Measurements from ENCODE around the gene SMAD2. TPM values are rescaled to one million over a fixed set of nuclear protein-coding genes. Genes with fewer than 3 reads are reported as not detected.

The SMAD2 gene
- total and polyA plus RNA-seq, 5 experiments from 2014 or later, result 78.2 to 151 (median 116) TPM

DNA sequence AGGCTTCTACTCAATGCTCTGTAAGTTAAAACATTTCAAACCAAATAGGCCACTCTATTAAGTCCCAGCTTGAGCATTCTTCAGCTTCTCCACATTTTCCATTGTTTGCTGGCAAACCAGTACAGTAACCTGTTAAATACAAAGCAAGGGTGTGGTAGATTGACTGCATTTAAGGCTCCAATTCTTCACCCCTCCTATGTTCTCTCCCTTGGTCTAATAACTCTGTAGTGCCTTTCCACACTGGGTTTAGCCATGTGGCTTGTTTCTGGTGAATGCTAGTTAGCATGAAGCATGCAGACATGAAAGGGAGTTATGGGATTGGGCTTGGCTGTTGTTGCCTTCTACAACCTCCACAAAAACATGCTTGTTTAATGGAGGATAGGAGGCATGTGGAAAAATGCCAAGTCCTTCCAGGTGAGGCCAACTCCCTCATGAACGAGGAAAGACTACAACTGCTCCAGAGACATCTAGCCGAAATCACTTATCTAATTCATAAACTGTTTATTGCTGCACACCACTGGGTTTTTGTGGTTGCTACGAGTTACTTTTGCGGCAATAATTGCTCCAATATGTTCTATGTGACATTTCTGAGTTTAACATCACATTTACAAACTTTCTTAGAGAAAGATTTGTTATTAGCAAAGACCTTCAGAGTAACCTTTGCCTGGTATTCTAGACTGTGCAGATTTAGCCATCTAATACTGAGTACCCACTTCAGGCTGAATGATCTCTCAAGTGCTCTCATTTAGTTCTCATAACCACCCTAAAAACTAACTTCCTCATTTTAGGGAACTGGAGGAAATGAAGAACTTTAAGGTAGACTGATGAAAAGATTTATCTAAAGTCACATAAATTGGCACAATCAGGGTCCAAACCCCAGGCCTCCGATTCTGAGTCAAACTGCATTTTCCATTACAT is 104.0 kb downstream of the SMAD2 start:
- no peaks in the 10 kb centered on the region for H3K27me3 Mint-ChIP-seq
- H3K36me3 Mint-ChIP-seq, result peaks cover 14 to 45% (median 42%) of the 10 kb centered on the region in 3 donors
- peaks cover 0 to 6% (median 3%) of the 10 kb centered on the region in 4 donors for H3K4me1 Mint-ChIP-seq
- POLR2A ChIA-PET, result no interaction called here
- peaks cover 0 to 18% (median 3%) of the 10 kb centered on the region in 9 donors for H3K9me3 Mint-ChIP-seq
- no peak for DNase-seq
- no peak for ATAC-seq
- H3K27ac Mint-ChIP-seq, result no peak overlapping the region
- H3K4me3 Mint-ChIP-seq, result no peak overlapping the region

DNA sequence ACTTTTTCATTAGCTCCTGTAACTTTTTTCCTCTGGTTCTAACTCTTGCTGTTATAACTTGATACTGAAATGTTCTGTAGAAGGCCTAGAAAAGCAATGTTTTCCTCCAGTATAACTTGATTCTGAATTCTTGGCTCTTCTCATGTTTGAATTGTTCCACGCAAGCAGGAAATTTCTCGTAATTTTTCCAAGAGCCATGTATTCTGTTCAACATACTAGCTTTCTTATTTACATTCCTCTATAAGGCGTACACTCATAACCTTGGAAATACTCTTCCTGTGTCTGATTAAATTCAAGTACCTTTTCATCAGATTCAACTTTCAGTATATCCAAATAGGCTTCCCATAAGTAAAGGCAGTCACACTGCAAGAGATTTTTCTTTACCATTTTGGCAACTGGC is 109.1 kb downstream of the SMAD2 start:
- ATAC-seq, result no peak
- peaks cover 0 to 2% (median 0%) of the 10 kb centered on the region in 9 donors for H3K9me3 Mint-ChIP-seq

DNA sequence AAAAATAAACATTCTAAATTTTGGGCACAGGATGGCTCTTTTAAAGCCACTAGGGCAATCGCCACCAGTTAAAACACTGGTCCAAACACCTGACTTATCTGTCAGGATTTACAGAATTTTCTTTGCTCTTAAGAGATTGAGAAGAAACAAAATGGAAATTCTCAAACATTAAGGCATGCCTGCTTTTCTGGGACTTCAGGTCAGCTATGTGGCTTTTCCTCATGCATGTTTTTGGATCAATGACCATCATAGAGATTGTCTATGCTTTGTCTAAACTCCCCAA is 112.7 kb downstream of the SMAD2 start:
- Mint-ChIP-seq H3K27me3 (no peaks in the 10 kb centered on the region), H3K4me3 (no peak overlapping the region), H3K4me1 (no peaks in the 10 kb centered on the region), H3K36me3 (peaks cover 0 to 11% (median 6%) of the 10 kb centered on the region in 3 donors), H3K9me3 (peaks cover 0 to 9% (median 0%) of the 10 kb centered on the region in 9 donors), H3K27ac (no peak overlapping the region)
- POLR2A ChIA-PET, result no interaction called here
- DNase-seq, result no peak
- no peak for ATAC-seq

More for the DNA sequence above, 109.1 kb downstream of the SMAD2 start:
- Mint-ChIP-seq H3K27ac (no peak overlapping the region), H3K27me3 (no peaks in the 10 kb centered on the region), H3K36me3 (peaks cover 0 to 25% (median 21%) of the 10 kb centered on the region in 3 donors), H3K4me3 (no peak overlapping the region), H3K4me1 (peaks cover 0 to 2% (median under 1%) of the 10 kb centered on the region in 4 donors)
- DNase-seq, result no peak
- POLR2A ChIA-PET, result no interaction called here

DNA sequence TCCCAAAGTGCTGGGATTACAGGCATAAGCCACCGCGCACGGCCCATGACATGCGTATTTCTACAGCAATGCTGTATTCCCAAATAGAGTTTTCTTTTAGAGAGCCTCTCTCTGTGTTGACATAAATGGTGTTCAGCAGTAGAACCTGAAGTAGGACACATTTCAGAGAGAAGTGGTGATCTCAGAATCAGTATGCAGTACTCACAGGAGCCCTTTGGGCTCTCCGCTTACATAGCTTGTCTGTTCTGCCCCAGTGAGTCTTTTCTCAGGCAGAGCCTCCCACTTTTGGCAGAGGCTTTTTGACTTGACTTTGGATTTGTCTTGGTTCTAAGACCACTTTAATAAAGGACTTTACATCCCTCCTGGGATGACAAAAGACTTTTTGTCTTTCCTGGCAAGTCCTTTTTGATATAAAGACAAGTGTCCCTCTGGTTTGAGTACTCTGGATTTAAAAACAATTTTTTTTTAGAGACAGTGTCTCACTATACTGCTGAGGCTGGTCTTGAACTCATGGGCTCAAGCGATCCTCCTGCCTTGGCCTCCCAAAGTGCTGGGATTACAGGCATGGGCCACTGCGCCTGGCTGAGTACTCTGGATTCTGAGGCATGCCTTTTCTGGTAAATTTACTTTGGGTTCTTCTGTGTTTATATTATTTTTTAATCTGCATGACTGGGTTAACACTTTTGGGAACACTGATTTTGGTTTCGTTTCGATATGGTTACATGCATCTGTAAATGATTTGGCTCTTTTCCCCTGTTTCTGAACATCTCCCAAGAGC is 113.3 kb downstream of the SMAD2 start:
- POLR2A ChIA-PET, result no interaction called here
- Mint-ChIP-seq H3K4me1 (no peaks in the 10 kb centered on the region), H3K27me3 (no peaks in the 10 kb centered on the region), H3K27ac (no peak overlapping the region), H3K9me3 (peaks cover 0 to 9% (median 0%) of the 10 kb centered on the region in 9 donors), H3K4me3 (no peak overlapping the region), H3K36me3 (peaks cover 0 to 8% (median 6%) of the 10 kb centered on the region in 3 donors)
- no peak for DNase-seq
- ATAC-seq, result no peak

DNA sequence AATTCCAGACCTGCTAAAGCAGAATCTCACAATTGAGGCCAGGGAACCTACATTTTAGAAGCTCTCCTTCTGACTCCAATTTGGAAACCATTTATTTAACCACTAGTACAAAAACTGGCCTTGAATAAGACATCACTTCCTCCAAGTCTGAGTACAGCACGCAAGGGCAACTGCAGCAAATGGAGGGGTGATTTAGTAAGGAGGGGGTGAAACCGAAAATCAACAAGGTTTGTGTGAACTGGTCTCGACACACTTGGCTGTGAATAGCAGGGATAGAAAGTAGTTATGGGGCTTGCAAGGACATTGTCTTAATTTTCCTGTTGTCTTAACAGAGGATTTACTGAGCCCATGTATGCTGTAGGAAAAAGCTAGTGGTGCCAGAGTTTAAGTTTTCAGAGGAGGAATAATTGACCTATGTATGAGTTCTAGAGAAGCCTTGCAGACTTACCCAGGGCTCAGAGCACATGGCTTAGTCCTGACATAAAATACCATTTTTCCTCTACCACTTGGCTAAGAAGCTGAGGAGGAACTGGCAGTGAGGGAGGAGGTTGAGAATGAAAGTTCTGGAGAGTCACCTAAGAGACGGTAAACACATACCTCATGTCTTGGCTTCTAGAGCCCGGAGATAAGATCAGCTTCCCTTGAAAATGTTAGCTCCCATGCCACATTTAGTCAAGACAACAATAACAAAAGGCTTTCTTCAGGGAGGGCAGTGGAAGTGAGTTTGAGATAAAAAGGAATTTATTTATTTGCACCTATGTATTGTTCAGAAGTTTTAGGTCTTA is 114.8 kb downstream of the SMAD2 start:
- POLR2A ChIA-PET, result interaction anchor here (0.7 kb wide), 1 partner anchor 10 kb away, joined by 3 read pairs; no protein-coding TSS in a partner anchor
- DNase-seq (no peak), ATAC-seq (no peak)
- H3K36me3 Mint-ChIP-seq, result peaks cover 0 to 9% (median 8%) of the 10 kb centered on the region in 3 donors
- H3K9me3 Mint-ChIP-seq, result peaks cover 0 to 9% (median 0%) of the 10 kb centered on the region in 9 donors
- no peaks in the 10 kb centered on the region for H3K27me3 Mint-ChIP-seq
- H3K4me1 Mint-ChIP-seq, result no peaks in the 10 kb centered on the region
- H3K4me3 Mint-ChIP-seq, result no peak overlapping the region
- no peak overlapping the region for H3K27ac Mint-ChIP-seq

DNA sequence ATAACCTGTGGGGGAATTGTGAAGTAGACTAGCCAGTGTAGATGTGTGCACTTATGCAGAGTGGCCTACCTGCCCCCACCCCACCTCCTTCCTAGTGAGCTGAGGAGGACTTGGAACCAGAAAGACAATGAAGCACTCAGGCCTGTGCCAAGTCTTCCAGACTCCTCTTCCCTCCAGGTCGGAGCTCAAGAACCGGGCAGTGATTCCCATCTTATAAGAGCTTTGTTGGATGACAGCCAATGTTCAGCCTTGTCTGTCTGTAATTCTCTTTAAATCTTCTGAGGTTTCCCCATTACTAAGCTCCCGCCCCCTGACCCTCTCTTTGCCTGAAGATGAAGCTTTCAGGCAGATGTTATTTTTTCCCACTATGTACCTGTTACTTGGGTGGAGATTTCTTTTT is 121.0 kb downstream of the SMAD2 start:
- H3K9me3 Mint-ChIP-seq, result peaks cover 0 to 12% (median 5%) of the 10 kb centered on the region in 9 donors
- peaks cover 0 to 3% (median 2%) of the 10 kb centered on the region in 5 donors for H3K27me3 Mint-ChIP-seq
- H3K4me1 Mint-ChIP-seq, result peaks cover 0 to 4% (median 0%) of the 10 kb centered on the region in 4 donors
- peaks cover 3 to 4% (median 3%) of the 10 kb centered on the region in 3 donors for H3K36me3 Mint-ChIP-seq
- H3K27ac Mint-ChIP-seq, result no peak overlapping the region
- no peak overlapping the region for H3K4me3 Mint-ChIP-seq
- POLR2A ChIA-PET, result no interaction called here
- no peak for DNase-seq
- no peak for ATAC-seq

DNA sequence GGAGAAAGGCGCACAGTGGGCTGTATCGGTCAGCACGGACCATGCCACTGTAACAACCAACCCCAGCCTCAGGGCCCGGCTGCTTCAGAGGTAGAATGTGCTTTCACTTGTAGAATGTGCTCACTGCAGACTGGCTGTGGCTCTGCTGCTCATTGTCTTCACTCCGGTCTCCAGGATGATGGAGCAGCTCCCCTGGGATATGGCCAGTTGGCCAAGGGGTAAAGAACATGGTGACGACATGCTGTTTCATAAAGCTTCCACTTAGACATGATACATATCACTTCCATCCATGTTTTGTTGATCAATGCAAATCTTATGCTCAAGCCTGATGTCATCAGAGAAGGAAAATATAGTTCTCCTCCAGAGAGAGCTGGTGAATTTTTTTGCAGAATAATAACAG is 127.7 kb downstream of the SMAD2 start:
- ATAC-seq (no peak), DNase-seq (no peak)
- Mint-ChIP-seq H3K36me3 (peaks cover 0 to 4% (median 0%) of the 10 kb centered on the region in 3 donors), H3K4me1 (no peaks in the 10 kb centered on the region), H3K4me3 (no peak overlapping the region), H3K27ac (no peak overlapping the region), H3K9me3 (peaks cover 0 to 12% (median 2%) of the 10 kb centered on the region in 9 donors), H3K27me3 (peaks cover 5 to 15% (median 14%) of the 10 kb centered on the region in 5 donors)
- POLR2A ChIA-PET, result no interaction called here

DNA sequence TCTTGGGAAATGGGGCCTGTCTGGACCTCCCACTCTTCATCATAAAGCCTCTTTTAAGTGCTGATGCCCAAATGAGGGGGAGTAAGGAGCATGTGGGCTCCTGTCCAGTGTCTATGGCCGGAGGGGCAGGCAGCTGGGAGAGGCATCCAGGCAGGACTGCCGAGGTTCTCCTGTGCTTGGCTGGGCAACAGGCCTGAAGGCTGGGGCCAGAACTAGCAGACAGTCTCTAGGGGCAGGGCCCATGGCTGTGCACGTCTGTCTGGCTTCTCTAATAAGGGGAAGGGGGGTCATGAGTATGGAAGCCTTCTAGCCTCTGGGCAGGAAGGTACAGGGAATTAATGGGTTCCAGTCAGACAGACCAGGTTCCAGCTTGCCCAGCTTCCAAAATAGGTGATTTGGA is 128.6 kb downstream of the SMAD2 start:
- Mint-ChIP-seq H3K27ac (no peak overlapping the region), H3K4me1 (no peaks in the 10 kb centered on the region), H3K36me3 (peaks cover 0 to 4% (median 0%) of the 10 kb centered on the region in 3 donors), H3K4me3 (no peak overlapping the region), H3K9me3 (peaks cover 0 to 12% (median 2%) of the 10 kb centered on the region in 9 donors), H3K27me3 (peaks cover 6 to 21% (median 14%) of the 10 kb centered on the region in 5 donors)
- ATAC-seq (no peak), DNase-seq (no peak)
- POLR2A ChIA-PET, result no interaction called here

DNA sequence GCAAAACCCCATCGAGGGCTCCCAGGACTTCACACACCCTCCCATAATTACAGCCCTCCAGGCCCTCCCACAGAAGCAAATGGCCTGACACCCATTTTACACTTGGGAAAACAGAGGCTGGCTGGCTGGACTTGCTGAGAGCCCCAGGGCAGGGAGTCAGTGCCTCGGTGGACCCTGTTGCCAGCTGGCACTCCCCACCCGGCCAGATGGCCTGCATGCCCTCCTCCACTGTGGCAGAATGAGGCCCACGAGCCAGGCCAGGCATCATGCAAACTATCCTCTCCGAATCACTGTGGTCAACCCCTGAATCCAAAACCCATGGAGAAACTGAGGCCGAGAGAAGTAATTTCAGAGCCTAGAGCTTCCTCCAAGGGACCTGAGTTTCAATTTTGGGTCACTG is 129.7 kb downstream of the SMAD2 start:
- Mint-ChIP-seq H3K27me3 (peaks cover 6 to 22% (median 14%) of the 10 kb centered on the region in 5 donors), H3K4me1 (no peaks in the 10 kb centered on the region), H3K4me3 (no peak overlapping the region), H3K36me3 (peaks cover 0 to 4% (median 0%) of the 10 kb centered on the region in 3 donors), H3K9me3 (peaks cover 0 to 8% (median 0%) of the 10 kb centered on the region in 9 donors), H3K27ac (no peak overlapping the region)
- DNase-seq, result no peak
- ATAC-seq, result no peak
- POLR2A ChIA-PET, result no interaction called here

DNA sequence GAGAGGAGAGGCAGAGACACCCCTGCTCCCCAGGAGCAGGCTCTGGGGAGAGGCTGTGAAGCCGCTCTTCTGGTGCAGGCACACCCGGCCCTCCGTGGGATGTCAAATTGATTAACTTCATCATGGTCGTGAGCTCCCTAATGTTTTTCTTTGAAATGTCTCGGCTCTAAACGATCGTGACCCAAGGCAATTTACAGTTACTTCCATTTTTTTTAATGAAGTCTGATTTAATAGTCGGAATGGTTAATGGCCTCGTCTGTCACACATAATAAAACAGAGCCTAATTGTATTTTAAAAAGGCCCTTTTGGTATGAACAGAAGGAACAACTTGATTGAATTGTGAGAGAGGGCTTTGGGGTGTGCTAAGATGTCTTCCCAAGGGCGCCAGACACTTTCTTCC is 130.2 kb downstream of the SMAD2 start:
- H3K4me1 Mint-ChIP-seq, result no peaks in the 10 kb centered on the region
- H3K4me3 Mint-ChIP-seq, result no peak overlapping the region
- peaks cover 0 to 4% (median 0%) of the 10 kb centered on the region in 3 donors for H3K36me3 Mint-ChIP-seq
- H3K27me3 Mint-ChIP-seq, result peaks cover 6 to 27% (median 17%) of the 10 kb centered on the region in 5 donors
- POLR2A ChIA-PET, result no interaction called here
- H3K27ac Mint-ChIP-seq, result no peak overlapping the region
- no peak for DNase-seq
- H3K9me3 Mint-ChIP-seq, result peaks cover 0 to 7% (median 0%) of the 10 kb centered on the region in 9 donors
- no peak for ATAC-seq

DNA sequence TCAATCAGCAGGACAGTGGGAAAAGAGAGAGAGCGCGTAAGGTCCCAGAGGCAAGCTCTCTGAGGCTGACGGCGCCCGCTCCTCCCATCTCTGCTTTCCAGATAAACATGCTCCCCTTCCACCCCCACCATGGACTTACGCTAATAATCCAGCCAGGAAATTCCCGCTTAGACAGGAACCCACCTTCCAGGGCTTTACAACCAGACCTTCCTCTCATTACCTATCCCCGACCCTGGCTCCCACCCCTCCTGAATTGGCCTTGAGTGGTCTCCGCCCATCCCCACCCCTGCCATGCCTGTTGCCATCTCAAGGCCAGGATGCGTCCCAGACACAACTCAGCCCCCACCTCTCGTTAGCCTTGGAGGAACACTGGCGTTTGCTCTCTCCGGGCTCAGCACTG is 131.1 kb downstream of the SMAD2 start:
- H3K27ac Mint-ChIP-seq, result no peak overlapping the region
- peaks cover 0 to 4% (median 0%) of the 10 kb centered on the region in 9 donors for H3K9me3 Mint-ChIP-seq
- H3K36me3 Mint-ChIP-seq, result no peaks in the 10 kb centered on the region
- peaks cover 6 to 30% (median 15%) of the 10 kb centered on the region in 5 donors for H3K27me3 Mint-ChIP-seq
- no peak overlapping the region for H3K4me3 Mint-ChIP-seq
- DNase-seq (no peak), ATAC-seq (no peak)
- H3K4me1 Mint-ChIP-seq, result no peaks in the 10 kb centered on the region
- POLR2A ChIA-PET, result no interaction called here

DNA sequence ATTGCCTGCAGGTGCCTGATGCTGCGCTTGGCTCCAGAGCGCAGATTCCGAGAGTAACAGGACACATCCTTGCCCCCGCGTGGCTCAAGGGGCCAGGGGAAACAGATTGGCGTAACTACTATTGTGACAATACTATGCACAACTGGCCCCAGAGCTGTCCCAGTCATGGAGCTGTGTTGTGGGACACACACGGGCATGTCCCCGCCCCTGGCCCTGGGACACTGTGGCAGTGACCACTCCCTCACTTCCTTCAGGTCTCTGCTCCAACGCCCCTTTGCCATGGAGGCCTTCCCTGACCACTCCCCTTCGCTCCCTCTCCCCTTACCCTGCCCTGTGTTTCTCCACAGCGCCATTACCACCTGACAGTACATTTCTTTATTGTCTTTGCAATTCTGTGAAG is 132.1 kb downstream of the SMAD2 start:
- ATAC-seq, result no peak
- POLR2A ChIA-PET, result no interaction called here
- DNase-seq, result no peak
- Mint-ChIP-seq H3K4me1 (peaks cover 0 to 2% (median 0%) of the 10 kb centered on the region in 4 donors), H3K4me3 (no peak overlapping the region), H3K36me3 (no peaks in the 10 kb centered on the region), H3K27ac (no peak overlapping the region), H3K27me3 (peaks cover 9 to 39% (median 23%) of the 10 kb centered on the region in 5 donors), H3K9me3 (peaks cover 0 to 1% (median 0%) of the 10 kb centered on the region in 9 donors)

All from naive thymus-derived CD8-positive, alpha-beta T cell (primary cell).